ENCODE data around the gene PLA2R1.

PLA2R1 gene

GRCh38 chr2:160028431-160029269 is 33.8 kb downstream of the PLA2R1 start:
- no peak for DNase-seq

GRCh38 chr2:160022162-160022561 is 40.3 kb downstream of the PLA2R1 start:
- DNase-seq = no peak

- no peak for DNase-seq
These were observed 42.9 kb downstream of the PLA2R1 start for GRCh38 chr2:160019374-160020090.

DNA sequence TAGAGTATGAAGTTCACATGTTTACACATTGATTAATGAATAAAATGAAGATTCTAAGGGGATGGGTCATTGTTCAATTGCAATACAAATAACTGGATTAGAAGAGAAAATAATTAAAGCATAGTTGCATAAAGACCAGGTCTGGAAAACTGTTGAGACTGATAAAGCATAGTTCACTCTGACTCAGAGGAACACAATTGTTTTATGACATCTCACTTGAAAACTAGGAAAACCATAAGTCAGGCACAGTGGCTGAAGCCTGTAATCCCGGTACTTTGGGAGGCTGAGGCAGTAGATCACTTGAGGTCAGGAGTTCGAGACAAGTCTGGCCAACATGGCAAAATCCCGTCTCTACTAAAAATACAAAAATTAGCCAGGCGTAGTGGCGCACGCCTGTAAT is 46.7 kb downstream of the PLA2R1 start:
- DNase-seq = no peak

DNA sequence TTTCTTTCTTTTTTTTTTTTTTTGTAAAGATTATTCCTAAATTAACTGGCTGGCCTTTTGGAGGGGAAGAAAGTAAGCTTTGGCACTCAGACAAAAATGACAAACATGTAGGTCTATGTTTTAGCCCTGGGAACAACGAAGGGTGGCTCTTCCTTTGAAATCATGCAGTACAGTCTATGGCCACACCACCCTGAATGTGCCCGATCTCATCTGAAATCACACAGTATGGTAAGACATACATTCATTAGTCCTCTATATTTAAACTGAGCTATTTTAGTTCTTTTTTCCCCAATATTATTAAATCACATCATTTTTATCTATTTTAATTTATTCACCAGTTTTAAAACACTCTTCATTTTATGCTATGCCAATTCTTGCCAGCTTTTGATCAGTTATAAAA is 48.2 kb downstream of the PLA2R1 start:
- DNase-seq = no peak

DNA sequence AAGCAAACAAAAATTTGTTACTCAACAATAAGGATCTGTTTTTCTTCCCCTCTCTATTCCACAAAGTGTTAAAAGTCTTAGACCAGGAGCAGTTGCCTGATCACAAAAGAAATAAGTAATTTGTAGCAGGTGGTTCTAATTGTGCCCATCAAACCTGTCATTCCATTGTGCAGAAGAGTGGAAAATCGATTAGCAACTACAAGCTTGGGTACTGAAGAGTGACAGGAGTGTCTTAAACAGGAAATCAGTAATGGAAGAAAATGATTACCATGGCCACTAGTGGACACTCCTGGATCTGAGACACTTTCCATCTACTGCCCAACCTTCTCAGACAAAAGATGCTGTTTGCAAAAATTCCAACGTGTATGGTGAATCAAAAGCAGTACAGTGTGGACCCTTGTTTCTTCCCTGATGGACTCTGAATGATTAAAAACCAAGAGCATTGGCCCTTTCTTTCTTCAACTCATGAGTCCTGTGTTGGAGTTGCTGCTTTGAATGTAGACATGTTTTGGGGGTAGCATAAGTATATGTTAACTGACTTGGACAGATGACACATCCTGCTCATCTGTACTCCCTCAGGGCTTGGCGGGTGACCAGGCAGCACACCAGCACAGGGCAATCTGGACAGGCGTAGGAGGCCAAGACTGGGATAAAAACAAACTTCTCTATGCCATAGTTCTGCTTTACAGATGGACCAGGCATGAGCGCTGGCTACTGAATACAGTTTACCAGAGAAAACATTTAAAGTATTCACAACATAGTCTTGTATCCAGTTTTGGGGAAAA is 51.9 kb downstream of the PLA2R1 start:
- no peak for DNase-seq

DNA sequence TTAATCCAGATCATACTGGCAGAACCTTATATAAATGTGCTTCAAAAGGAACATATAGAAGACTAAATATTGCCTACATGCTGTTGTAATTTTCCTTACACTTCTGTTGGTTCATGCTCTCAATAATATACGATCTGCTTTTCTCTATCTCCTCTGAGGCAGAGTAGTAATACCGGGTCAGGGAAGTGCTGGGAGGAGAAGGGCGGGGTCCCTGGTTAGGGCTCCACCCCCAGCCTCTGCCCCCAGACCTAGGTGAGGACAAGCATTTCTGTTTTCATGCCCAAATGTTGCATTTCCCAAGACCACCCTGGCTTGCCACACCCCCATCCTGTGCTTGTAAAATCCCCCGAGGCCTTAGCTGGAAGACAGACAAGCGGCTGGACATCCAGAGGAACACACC is 55.3 kb downstream of the PLA2R1 start:
- no peak for DNase-seq

DNA sequence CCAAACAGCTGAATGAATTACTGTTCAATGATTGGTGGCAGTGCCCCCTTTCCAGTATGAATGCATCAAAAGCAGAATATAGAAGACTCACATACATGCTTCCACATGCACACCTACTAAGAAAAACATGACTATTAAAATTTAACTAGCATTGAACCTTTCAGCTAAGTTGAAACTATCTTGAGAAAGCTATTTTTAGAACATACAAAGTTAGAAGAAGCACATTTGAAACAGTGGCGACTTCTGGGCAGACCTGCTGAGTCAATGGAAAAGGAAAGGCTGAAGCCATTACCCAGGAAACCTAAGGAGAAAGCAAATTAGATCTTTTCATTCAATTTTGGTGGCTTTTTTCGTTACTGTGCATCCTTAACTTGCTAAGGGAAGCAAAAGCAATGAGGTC is 55.9 kb downstream of the PLA2R1 start:
- DNase-seq = no peak

DNA sequence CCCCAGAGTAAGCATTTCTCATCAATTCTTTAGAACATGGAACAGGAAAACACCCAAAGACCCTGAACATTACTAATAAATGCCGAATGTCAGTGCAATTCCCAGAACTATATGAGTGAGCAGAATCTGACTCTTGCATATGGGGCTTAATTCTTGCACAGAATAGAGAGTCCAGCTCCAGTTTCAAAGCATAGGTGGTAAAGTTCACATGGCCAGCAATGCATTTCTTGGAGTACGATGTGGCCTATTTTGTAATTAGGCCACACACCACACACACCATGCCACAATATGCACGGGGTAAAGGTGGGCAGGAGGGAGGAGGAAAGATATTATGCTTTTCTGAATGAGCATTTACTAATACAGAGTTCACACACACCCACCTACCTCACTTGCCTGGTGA is 56.5 kb downstream of the PLA2R1 start:
- no peak for DNase-seq

DNA sequence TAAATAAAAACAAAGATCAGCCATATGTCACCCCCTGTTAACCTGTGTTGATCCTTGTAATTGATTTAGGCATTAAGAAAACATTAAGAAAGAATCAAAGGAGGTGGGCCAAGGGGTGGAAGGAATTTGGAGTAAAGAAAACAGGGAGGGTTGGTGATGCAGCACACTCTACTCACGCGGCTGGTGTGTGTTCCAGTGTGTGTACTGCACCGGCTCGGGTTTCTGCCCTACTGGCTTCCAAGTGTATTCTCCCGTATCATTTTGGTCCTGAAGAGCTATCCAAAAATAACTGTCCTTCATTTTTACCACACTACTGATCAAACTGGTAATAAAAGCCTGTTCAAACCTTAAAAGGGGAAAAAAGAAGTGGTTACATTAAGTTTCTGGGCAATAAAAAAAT is 56.9 kb downstream of the PLA2R1 start:
- no peak for DNase-seq

DNA sequence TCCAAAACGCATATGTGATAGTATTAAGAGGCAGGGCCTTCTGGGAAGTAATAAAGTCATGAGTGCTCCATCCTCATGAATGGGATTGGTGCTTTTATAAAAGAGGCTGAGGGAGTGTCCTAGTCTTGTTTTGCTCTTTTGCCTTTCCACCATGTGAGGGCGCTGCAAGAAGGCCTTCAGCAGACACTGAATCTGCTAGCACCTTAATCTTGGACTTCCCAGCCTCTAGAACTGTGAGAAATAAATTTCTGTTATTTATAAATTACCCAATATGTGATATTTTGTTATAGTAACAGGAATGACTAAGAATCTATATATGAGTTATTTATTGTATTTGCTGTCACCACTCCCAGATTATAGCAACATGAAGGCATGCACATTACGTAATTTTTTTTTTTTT is 63.5 kb downstream of the PLA2R1 start:
- no peak for DNase-seq

- no peak for DNase-seq
These were observed 64.2 kb downstream of the PLA2R1 start for GRCh38 chr2:159998243-159998642.

DNA sequence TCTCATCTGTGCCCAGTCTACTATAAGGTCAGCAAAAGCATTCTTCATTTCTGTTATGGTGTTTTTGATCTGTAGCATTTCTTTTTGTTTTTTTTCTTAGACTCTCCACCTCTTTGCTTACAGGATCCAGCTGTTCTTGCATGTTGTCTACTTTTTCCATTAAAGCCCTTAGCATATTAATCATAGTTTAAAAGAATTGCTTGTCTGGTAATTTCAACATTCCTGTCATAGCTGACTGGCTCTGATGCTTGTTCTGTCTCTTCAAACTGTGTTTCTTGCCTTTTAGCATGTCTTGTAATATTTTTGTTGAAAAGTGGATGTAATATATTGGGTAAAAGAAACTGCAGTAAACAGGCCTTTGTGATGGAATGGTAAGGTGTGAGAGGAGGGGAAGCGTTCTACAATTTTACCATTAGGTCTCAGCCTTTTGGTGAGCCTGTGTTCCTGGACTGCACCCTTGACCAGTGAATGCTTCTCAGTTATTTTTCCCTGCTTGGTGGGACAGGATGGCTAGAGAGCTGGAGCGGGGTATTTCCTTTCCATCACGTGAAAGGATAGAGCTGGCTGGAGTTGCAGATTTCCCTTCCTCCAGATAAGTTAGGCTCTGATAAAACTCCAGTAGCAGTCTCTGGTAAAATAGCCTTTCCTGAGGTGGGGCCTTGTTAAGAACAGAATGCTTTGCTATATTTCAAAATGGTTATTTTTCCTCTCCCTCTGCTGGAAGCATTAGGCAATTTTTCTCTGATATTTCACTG is 65.4 kb downstream of the PLA2R1 start:
- DNase-seq = peak; percentile 82

DNA sequence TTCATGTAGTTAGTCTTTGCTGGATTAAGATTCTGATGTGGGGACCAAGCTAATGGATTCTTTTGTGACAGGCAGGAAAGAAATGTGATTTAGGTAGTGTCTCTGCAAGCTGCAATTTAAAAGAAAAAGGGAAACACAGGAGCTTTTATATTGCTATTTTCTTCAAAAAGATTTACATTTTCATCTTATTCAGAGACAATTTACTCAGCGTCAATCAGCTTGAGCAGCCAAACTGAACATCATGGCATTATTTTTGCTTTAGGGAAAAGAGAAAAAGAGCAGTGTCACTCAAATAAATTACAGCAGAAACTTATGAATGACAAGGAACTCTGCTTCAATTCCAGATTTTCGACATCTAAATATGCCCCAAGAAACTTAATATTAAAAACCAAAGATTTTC is 67.4 kb downstream of the PLA2R1 start:
- DNase-seq = no peak

DNA sequence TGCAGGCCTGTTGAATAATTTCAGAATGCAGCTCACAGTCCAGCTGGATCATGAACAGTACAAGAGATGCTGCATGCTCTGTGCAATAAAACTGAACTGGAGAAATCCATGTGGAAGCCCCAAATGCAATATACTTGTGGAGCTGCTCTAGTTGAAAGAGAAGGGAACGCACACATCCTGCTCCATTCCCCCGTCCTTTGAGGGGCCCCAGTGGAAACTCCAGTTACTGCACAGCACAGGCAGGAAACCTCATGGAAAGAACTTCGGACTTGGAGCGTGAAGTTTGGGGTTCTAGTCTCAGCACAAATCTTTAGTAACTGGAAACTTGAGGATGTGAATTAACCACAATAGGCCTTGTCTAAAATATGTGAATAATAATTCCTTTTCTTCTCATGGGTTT is 73.2 kb downstream of the PLA2R1 start:
- no peak for DNase-seq

DNA sequence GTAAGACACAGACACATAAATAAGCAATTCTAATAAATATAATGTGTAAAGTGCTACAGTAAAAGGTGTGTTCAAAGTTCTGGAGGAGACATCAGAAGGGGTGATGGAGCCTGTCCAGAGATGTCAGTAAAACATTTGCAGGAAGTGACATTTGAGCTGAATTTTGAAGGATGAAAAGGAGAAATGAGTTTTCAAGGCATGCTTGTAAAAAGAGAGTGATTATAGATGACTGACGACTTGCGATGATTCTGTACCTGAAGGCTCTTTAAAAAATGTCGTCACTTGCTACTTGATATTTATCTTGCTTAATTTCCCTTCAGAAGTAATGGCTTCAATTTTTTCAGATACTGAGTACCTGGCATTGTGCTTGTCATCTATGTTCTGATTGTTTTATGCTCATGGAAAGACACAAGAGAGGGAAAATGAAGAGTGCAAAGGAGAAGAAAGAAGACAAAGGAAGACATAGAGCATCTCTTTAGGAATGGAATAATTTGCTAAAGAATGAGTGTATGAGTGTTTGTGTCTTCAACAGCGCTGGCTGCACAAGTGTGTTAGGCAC is 73.9 kb downstream of the PLA2R1 start:
- no peak for DNase-seq

- DNase-seq = no peak
These were observed 75.2 kb downstream of the PLA2R1 start for GRCh38 chr2:159987181-159987580.

DNA sequence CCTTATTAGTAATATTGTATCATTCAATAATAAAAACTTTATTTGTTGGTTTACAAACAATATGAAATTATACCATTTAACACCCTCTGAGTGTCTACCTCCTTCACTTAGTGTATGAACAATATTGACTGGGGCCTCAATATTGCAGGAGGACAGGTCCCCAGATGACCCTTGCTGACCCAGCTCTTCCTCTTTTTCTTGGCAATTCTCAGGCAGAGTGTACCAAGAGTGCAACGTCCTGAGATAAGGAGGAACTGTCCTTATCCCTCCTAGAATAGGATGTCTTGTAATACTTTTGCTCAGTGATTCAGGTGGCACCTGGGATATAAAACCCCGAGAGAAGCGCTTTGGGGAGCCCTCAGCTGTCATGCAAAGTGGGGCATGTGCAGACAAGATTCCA is 76.8 kb downstream of the PLA2R1 start:
- DNase-seq = no peak

DNA sequence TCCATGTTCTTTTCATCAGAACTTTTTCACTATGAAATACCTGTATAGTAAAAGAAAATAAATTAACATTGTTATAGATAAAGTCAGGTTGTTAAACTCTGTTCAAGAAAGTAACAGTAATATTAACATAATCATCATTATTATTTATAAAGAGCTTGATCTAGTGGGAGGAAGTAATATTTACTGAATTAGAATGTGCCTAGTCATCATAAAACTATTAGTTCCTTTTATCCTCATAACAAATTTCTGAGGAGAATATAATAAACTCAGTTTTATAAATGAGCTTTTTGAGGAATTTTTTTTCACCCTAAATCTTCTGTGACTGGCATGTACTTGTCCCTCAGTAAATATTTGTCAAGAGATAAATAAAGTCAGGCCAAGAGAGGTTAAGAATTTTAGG is 78.4 kb downstream of the PLA2R1 start:
- DNase-seq = no peak

- DNase-seq = no peak
These were observed 79.3 kb downstream of the PLA2R1 start for GRCh38 chr2:159982842-159983785.

- peak; percentile 29 for DNase-seq
These were observed 80.1 kb downstream of the PLA2R1 start for GRCh38 chr2:159982270-159982669.
